NCI-H345 (cell line): ENCODE measurements around the gene TMEM87B.

ENCODE experiments used
- DNase-seq: peaks from one replicate; lab custom pipeline; 2025; lab: John Stamatoyannopoulos, UW

Gene TMEM87B

GRCh38 chr2:112166806-112167499, 111.9 kb downstream of the TMEM87B start:
- no peak for DNase-seq

- peak; percentile 15 for DNase-seq
These were observed 113.5 kb downstream of the TMEM87B start for GRCh38 chr2:112168422-112169124.
